IPS-18c (cell line): ENCODE measurements around the gene ATAD3A.

Experiments
- H3K4me3 ChIP-seq: 2 replicates; pipeline ENCODE4 v1.7.0; 2013; ENCODE audit warnings: low read depth, mild to moderate bottlenecking, low read length, moderate library complexity; ENCODE audit not compliant: insufficient read depth
- H3K9me3 ChIP-seq: one replicate; pipeline ENCODE4 v1.6.1; 2013; ENCODE audit warnings: mild to moderate bottlenecking, low read length, moderate library complexity; ENCODE audit not compliant: control insufficient read depth, insufficient read depth

The ATAD3A gene

GRCh38 chr1:1542766-1543705 lies 31.1 kb downstream of the ATAD3A start:
- H3K9me3 ChIP-seq: no peaks in the 10 kb centered on the region
- H3K4me3 ChIP-seq: no peak overlapping the region

GRCh38 chr1:1543706-1544099 lies 31.7 kb downstream of the ATAD3A start:
- no peaks in the 10 kb centered on the region for H3K9me3 ChIP-seq

GRCh38 chr1:1544544-1544943 lies 32.6 kb downstream of the ATAD3A start:
- Histone ChIP-seq H3K9me3 (no peaks in the 10 kb centered on the region), H3K4me3 (no peak overlapping the region)

More at GRCh38 chr1:1543706-1544099, 31.7 kb downstream of the ATAD3A start:
- H3K4me3 ChIP-seq: no peak overlapping the region

GRCh38 chr1:1545946-1546737 lies 34.2 kb downstream of the ATAD3A start:
- Histone ChIP-seq H3K9me3 (no peaks in the 10 kb centered on the region), H3K4me3 (no peak overlapping the region)

- Histone ChIP-seq H3K9me3 (peaks cover 2% of the 10 kb centered on the region), H3K4me3 (no peak overlapping the region)
Measured at GRCh38 chr1:1547011-1547410, 35.0 kb downstream of the ATAD3A start.

- Histone ChIP-seq H3K9me3 (peaks cover 2% of the 10 kb centered on the region), H3K4me3 (no peak overlapping the region)
Measured at GRCh38 chr1:1547476-1547875, 35.5 kb downstream of the ATAD3A start.

GRCh38 chr1:1548591-1548990 lies 36.6 kb downstream of the ATAD3A start:
- Histone ChIP-seq H3K9me3 (peaks cover 2% of the 10 kb centered on the region), H3K4me3 (no peak overlapping the region)

- Histone ChIP-seq H3K9me3 (peaks cover 2% of the 10 kb centered on the region), H3K4me3 (no peak overlapping the region)
Measured at GRCh38 chr1:1550087-1550486, 38.1 kb downstream of the ATAD3A start.

- H3K4me3 ChIP-seq: no peak overlapping the region
- peaks cover 2% of the 10 kb centered on the region for H3K9me3 ChIP-seq
Measured at GRCh38 chr1:1550591-1551432, 38.9 kb downstream of the ATAD3A start.

- Histone ChIP-seq H3K9me3 (peaks cover 2% of the 10 kb centered on the region), H3K4me3 (no peak overlapping the region)
Measured at GRCh38 chr1:1551524-1552262, 39.7 kb downstream of the ATAD3A start.

GRCh38 chr1:1552263-1552639 lies 40.3 kb downstream of the ATAD3A start:
- Histone ChIP-seq H3K4me3 (no peak overlapping the region), H3K9me3 (peaks cover 2% of the 10 kb centered on the region)

- Histone ChIP-seq H3K9me3 (peaks cover 2% of the 10 kb centered on the region), H3K4me3 (no peak overlapping the region)
Measured at GRCh38 chr1:1553821-1554494, 42.0 kb downstream of the ATAD3A start.

GRCh38 chr1:1554550-1554925 lies 42.6 kb downstream of the ATAD3A start:
- peaks cover 2% of the 10 kb centered on the region for H3K9me3 ChIP-seq
- H3K4me3 ChIP-seq: no peak overlapping the region

- peaks cover 2% of the 10 kb centered on the region for H3K9me3 ChIP-seq
- no peak overlapping the region for H3K4me3 ChIP-seq
Measured at GRCh38 chr1:1554926-1555915, 43.3 kb downstream of the ATAD3A start.

- Histone ChIP-seq H3K4me3 (no peak overlapping the region), H3K9me3 (peaks cover under 1% of the 10 kb centered on the region)
Measured at GRCh38 chr1:1556505-1556904, 44.5 kb downstream of the ATAD3A start.
